ENCODE results near the gene ZNF33A.
"Not testable (repeated sequence)": the region's sequence is repeated elsewhere in the genome, so short reads cannot be mapped to it uniquely, and the experiment has no call there.

Gene ZNF33A

DNA sequence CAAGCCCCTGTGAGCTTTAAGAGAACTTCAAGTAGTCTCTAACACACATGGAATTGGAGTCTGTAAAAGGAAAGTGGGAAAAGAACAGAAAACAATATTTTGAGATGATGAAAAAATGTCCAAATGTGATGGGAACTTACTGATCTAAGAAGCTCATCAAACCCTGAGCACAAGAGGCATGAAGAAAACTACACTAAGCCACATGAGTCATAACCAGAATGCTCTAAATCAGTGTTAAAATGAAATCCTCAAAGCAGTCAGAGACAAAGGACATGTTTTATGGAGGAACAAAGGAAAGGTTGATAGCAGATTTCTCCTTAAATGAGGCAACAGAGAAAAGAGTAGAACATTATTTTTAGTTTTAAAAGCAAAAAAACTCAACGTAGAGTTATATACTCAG is 37.2 kb downstream of the ZNF33A start:
- peak; percentile 8 for DNase-seq

DNA sequence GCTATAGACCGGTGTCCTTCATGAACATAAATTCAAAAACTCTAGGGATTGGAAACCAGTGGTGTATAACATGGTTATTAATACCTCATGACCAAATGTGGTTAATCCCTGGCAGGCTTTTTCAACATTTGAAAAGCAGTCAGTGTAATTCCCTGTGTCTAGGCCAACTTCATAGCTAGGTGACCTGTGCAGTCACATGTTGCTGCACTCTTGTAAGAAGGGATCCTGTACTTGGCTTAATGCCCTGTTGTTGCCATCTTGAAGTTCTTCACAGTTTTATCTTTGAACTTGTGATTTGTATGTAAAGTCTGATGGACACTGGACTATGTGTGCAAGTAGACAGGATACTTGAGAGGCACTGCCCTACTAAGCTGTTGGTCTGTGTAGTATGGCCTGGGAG is 39.7 kb downstream of the ZNF33A start:
- no peak for DNase-seq

DNA sequence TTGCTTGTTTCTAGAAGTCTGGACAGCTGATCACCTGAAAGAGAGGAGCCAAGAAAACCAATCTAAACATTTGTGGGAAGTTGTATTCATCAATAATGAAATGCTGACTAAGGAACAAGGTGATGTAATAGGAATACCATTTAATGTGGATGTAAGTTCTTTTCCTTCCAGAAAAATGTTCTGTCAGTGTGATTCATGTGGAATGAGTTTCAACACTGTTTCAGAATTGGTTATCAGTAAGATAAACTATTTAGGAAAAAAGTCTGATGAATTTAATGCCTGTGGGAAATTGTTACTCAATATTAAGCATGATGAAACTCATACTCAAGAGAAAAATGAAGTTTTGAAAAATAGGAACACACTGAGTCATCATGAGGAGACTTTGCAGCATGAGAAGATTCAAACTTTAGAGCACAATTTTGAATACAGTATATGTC is 43.9 kb downstream of the ZNF33A start:
- peak; percentile 77 for DNase-seq

DNA sequence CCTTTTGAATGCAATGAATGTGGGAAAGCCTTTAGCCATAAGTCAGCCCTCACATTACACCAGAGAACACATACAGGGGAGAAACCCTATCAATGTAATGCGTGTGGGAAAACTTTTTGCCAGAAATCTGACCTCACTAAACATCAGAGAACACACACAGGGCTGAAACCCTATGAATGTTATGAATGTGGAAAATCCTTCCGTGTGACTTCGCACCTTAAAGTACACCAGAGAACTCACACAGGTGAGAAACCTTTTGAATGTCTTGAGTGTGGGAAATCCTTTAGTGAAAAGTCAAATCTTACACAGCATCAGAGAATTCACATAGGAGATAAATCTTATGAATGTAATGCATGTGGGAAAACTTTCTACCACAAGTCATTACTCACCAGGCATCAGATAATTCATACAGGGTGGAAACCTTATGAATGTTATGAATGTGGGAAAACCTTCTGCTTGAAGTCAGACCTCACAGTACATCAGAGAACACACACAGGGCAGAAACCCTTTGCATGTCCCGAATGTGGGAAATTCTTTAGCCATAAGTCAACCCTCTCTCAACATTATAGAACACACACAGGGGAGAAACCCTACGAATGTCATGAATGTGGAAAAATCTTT is 44.9 kb downstream of the ZNF33A start:
- not testable (repeated sequence) for DNase-seq

DNA sequence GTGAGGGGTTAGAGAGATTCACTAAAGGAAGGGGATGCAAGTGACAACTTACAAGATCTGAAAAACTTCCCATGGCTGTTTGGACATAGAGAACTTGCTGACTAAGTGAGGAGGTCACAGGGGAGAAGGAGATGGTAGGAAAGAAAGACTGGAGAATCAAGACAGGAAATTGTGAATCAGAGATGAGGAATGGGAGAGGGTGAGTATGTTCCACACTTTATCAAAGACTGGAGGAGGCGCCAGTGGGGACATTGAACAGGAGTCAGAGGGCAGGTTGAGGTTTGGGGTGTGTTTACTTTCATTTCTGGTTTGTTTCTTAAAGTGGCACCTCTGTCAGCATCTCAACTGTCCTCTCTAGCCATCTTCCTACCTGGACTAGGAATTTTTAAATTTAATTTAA is 59.2 kb downstream of the ZNF33A start:
- peak; percentile 25 for DNase-seq

DNA sequence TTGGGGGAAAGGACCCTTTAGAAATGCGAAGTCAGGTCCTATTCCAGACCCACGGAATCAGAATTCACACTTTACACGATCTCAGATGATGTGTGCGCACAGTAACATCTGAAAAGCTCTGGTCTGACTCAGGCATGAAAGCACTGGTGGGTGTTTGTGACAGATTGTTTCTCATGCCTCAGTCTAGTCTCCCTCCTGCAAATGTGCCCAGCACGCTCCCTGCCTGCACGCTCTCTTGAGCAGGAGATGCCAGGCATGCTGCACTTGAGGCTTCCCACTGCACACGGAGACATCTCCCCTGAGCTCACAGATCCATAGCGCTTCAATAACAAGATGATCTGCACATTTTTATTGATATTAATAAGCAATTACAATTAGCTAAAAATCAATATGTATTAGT is 60.0 kb downstream of the ZNF33A start:
- DNase-seq: no peak

DNA sequence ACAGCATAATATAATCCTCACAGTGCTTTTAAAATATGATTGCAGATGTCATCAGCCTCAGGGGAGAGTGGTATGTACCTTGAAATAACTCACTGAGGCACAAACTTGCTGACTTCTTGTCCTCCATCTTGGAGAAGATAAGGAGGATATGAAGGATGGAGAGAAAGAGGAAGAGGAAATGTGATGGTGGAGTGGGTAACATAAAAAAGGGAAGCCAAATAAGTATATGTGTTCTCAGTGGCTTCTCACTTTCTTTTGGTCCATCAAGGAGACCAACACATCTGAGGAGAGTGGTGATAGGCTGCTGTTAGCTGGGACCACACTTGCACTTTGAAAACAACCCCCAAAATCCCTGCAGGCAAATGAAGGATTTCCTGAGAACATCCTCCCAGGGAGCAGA is 62.1 kb downstream of the ZNF33A start:
- no peak for DNase-seq

DNA sequence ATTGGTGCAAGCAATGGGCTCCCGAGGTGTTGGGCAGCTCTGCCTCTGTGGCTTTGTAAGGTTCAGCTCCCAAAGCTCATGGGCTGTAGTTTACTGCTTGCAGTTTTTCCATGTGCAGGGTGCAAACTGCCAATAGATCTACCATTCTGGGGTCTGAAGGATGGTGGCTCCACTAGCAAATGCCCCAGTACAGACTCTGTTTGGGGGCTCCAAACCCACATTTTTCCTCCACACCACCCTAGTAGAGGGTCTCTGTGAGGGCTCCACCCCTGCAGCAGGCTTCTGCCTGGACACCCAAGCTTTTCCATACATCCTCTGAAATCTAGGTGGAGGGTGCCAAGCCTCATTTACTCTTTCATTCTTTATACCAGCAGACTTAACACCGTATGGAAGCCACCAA is 66.2 kb downstream of the ZNF33A start:
- no peak for DNase-seq

DNA sequence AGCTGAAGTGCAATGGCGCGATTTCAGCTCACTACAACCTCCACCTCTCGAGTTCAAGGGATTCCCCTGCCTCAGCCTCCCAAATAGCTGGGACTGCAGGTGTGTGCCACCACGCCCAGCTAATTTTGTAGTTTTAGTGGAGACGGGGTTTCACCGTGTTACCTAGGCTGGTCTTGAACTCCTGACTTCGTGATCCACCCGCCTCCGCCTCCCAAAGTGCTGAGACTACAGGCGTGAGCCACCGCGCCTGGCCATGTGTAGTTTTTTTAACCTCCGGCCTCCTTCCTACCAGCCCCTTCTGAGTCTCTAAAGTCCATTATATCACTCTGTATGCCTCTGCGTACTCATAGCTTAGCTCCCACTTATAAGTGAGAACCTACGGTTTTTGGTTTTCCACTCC is 82.8 kb downstream of the ZNF33A start:
- not testable (repeated sequence) for DNase-seq

DNA sequence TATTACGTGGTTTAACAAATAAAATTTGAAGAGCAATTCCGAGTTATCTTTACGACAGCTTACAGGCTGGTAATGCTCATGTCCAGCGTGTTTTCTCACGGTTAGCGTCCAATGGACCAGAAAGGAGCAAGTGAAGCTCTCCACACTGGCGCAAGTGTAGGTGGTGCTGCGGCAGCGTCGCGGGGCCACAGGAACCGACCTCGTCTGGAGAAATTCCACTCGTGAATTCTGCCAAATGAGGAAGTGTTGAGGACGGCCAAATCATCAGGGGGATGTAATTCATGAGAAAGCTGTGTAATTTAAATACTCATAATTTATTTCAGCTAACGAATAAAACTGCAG is 83.3 kb downstream of the ZNF33A start:
- DNase-seq: no peak

DNA sequence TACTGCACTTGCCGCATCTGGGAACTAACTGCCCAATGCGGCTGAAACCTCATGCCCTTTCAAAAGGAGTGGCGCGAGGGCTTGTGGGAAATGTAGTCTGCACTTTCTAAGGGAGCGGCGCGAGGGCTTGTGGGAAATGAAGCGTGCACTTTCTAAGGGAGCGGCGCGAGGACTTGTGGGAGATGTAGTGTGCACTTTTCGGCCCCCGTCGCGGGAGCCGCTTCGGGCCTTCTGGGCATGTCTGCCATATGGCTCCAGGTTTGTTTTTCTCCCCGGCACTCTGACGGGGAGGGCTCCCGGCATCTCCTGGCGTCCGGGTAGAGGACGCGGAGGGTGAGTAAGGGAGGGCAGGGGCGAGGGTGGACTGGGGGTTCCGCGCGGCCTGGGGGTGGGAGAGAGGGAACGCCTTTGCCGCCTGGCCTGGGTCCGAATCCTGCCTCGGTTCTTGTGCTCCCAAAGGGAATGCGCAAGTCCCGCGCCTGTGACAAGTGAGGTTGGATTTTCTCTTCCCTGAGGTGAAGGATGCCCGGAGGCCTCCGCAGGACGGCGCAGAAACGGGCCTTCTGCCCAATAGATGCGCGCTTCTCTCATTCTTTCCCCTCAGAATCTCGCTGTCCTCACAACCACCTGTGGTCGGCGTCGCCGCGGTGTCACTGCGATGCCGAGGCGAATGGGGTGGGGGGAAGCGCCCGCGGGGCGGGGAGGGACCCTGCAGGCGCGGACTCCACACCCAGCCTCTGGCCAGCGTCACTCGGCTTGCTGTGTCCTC is 83.9 kb downstream of the ZNF33A start, which contains the start of gene ZNF37A:
TSS of gene ZNF37A (plus strand) at position 180 of the 769 bp plus-strand sequence. CDS start 2,281 bp downstream, outside the sequence.
- DNase-seq: peak; percentile 95

DNA sequence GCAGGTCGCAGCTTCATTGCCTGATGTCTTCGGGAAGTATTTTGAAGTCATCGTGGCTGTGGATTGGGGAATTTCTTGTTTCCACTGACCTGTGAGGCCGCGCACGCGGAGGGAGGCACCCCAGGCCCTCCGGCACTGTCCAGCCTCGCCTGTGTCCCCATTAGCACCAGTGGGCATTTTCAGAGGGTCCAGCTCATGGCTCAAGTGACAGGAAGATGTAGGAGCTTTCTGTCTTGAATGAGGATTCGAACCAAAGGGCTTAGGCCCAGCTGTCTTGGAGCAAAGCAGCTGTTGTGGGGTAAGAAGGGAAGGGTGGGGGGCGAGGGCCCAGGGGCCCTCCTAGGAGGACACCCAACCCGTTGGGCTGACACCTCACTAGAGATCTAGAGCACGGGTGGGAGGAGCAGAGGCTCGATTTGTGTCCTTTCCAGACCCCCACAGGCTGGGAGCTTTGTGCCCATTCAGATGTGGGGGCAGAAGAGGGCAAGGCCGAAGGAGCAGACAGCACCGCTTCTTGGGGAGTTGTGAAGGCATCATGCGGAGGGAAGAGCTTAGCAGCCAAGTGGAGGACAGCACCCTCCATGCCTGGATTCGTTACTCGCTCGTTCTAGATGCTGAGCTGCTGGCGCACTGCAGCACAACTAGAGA is 84.6 kb downstream of the ZNF33A start:
- no peak for DNase-seq

DNA sequence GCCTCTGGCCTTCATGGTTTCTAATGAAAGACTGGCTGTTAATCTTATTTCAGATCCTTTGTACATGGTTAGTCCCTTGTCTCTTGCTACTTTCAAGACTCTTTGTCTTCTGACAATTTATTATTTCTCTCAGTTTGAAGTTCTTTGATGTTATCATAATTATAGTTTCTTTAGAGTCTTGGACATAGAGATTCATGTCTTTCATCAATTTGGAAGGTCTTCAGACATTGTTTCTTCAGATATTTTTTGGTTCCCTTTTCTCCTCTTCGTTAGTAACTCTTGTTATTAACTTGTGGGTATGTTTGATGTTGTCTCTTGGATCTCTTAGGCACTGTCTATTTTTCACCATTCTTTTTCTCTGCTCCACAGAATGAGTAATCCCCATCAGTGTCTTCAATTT is 92.4 kb downstream of the ZNF33A start:
- DNase-seq: no peak

DNA sequence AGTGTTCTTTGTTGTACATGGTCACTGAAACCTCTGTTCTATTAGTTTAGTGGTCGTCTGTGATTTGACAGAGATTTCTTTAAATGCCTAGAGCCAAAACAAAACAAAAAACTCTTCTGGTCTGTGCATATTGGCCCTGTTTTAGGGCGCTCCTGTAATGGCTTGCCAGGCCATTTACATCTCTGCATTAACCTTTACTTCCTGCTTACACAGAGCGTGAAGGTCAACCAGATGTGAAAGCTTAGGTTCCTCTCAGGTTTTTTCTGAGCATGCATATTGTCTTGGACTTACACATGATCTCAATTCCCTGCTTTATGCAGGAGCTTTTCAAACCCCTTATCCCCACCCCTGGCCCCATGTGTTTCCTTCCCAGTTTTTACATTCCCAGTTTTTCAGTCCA is 93.3 kb downstream of the ZNF33A start:
- DNase-seq: no peak

DNA sequence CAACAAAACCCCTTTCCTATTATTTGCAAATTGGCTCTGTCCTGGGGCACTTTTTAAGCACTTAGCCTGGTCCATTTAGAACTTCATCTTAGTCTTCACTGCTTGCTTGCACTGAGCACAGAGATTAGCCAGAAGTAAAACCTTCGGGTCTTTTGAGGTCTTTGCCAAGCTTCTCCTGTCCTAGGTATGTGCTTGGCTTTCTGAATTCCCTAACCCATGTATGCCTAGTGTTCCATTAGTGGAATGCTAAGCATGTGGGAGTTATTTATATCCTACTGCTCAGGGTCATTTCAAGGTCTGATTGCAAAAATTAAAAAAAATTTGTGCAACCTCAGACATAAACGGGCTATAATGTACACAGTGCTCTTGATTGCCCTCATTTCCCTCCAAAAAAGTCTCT is 101.7 kb downstream of the ZNF33A start:
- no peak for DNase-seq

All from fibroblast of upper back skin (primary cell).